GM10266 (cell line): ENCODE results near the gene ACVR1B.
A peak's percentile ranks its signal among the peaks of the same experiment; 100 is the strongest.

Experiments
- DNase-seq: peaks from one replicate; pipeline ENCODE4 v3.0.0; 2012; ENCODE audit errors: extremely low spot score
- TF ChIP-seq, protein P1 (sequence below): IDR thresholded peaks from 2 replicates; pipeline ENCODE4 v1.5.1; 2012; ENCODE audit warnings: mild to moderate bottlenecking, low read depth; ENCODE audit not compliant: control insufficient read depth, insufficient read depth; ENCODE audit errors: missing control alignments

ACVR1B gene

DNA sequence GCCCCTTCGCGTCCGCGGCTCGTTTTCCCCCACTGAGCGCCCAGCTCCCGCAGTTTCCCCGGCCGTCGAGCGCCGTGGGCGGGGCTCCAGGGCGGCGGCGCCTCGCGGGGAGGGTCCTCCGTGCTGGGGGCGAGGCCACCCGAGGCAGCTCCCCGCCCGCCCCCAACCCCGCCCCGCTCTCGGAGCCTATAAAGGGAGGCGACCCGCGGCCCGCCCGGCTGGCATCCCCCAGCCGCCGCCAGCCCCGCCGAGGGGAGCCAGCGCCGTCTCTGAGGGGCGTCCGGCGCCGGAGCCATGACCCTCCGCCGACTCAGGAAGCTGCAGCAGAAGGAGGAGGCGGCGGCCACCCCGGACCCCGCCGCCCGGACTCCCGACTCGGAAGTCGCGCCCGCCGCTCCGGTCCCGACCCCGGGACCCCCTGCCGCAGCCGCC lies 55.2 kb downstream of the ACVR1B start, which contains the start of gene TAMALIN:
TAMALIN (plus strand) TSS at position 221 of the 432 bp plus-strand sequence; CDS start at position 295, 74 bp downstream.
- peak; percentile 88 for DNase-seq
- TF ChIP-seq, protein P1, sequence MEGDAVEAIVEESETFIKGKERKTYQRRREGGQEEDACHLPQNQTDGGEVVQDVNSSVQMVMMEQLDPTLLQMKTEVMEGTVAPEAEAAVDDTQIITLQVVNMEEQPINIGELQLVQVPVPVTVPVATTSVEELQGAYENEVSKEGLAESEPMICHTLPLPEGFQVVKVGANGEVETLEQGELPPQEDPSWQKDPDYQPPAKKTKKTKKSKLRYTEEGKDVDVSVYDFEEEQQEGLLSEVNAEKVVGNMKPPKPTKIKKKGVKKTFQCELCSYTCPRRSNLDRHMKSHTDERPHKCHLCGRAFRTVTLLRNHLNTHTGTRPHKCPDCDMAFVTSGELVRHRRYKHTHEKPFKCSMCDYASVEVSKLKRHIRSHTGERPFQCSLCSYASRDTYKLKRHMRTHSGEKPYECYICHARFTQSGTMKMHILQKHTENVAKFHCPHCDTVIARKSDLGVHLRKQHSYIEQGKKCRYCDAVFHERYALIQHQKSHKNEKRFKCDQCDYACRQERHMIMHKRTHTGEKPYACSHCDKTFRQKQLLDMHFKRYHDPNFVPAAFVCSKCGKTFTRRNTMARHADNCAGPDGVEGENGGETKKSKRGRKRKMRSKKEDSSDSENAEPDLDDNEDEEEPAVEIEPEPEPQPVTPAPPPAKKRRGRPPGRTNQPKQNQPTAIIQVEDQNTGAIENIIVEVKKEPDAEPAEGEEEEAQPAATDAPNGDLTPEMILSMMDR = no peak

DNA sequence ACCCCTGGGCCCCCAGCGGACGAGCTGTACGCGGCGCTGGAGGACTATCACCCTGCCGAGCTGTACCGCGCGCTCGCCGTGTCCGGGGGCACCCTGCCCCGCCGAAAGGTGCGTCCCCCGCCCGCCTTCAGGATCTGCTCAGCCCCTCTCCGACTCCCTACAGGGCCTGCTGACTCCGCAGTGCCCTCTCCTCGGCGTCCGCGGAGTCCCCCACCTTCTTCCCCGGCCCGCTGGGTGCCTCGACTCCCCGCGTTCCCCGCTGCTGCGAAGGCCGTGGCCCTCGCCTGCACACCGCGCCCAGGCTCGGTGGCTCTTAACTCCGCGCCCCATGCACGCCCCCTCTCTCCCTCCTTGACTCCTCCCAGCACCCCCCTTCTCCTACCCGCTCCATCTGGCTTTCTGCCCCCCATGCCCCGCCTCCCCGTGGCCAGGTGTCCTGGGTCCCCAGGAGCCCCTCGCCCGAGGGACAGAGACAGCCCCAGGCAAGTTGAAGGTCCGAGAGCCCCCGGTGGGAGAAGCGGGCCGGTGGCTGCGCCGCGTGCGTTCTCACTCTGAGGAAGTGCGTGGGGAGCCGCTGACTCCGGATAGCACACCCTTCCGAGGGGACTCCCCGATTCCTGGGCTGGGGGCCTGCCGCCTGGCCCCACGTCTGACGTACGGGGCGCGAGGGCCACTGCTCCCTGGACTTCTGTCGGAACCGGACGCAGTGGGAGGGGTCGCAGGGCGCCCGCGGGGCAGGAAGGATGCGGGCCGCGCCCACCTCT lies 55.8 kb downstream of the ACVR1B start:
- peak; percentile 70 for DNase-seq

GRCh38 chr12:52007982-52008510 lies 56.5 kb downstream of the ACVR1B start:
- TF ChIP-seq, protein P1 = no peak
- peak; percentile 28 for DNase-seq

More for the DNA sequence above, 55.8 kb downstream of the ACVR1B start:
- TF ChIP-seq, protein P1 = no peak

GRCh38 chr12:52009081-52009751 lies 57.7 kb downstream of the ACVR1B start:
- peak; percentile 35 for DNase-seq
- TF ChIP-seq, protein P1 = no peak

GRCh38 chr12:52010152-52010622 lies 58.7 kb downstream of the ACVR1B start:
- TF ChIP-seq, protein P1 = no peak
- peak; percentile 31 for DNase-seq

- TF ChIP-seq, protein P1 = no peak
- no peak for DNase-seq
Measured at GRCh38 chr12:52010692-52011601, 59.4 kb downstream of the ACVR1B start.
